ENCODE results near the gene LNPEP.

LNPEP gene

GRCh38 chr5:96934708-96935558 is 947 bp upstream of the LNPEP start:
- H3K36me3 ChIP-seq (ENCODE audit: insufficient read depth, low read length) = no peaks in the 10 kb centered on the region
- peak overlapping the region; percentile 71 for H3K9ac ChIP-seq (ENCODE audit: low read depth, low read length)
- no peaks in the 10 kb centered on the region; the same call in 1 of the 2 replicates for H3K4me1 ChIP-seq (ENCODE audit: insufficient read depth, low read length)
- H3K9me3 ChIP-seq (ENCODE audit: control insufficient read depth, insufficient read depth, low read length) = no peaks in the 10 kb centered on the region

- Histone ChIP-seq H3K36me3 (ENCODE audit: insufficient read depth, low read length) (no peaks in the 10 kb centered on the region), H3K9ac (ENCODE audit: low read depth, low read length) (peak overlapping the region; percentile 71; the same call in 1 of the 2 replicates), H3K4me1 (ENCODE audit: insufficient read depth, low read length) (no peaks in the 10 kb centered on the region; the same call in 1 of the 2 replicates)
Observed at GRCh38 chr5:96936431-96937320, 796 bp downstream of the LNPEP start.

GRCh38 chr5:96940586-96940985 is 4.7 kb downstream of the LNPEP start:
- H3K36me3 ChIP-seq (ENCODE audit: insufficient read depth, low read length) = no peaks in the 10 kb centered on the region
- H3K9me3 ChIP-seq (ENCODE audit: control insufficient read depth, insufficient read depth, low read length) = no peaks in the 10 kb centered on the region
- no peaks in the 10 kb centered on the region; the same call in 1 of the 2 replicates for H3K4me1 ChIP-seq (ENCODE audit: insufficient read depth, low read length)
- no peak overlapping the region for H3K9ac ChIP-seq (ENCODE audit: low read depth, low read length)

More at GRCh38 chr5:96936431-96937320, 796 bp downstream of the LNPEP start:
- no peaks in the 10 kb centered on the region for H3K9me3 ChIP-seq (ENCODE audit: control insufficient read depth, insufficient read depth, low read length)

- H3K4me1 ChIP-seq (ENCODE audit: insufficient read depth, low read length) = no peaks in the 10 kb centered on the region; the same call in 1 of the 2 replicates
- no peaks in the 10 kb centered on the region for H3K9me3 ChIP-seq (ENCODE audit: control insufficient read depth, insufficient read depth, low read length)
- no peak overlapping the region for H3K9ac ChIP-seq (ENCODE audit: low read depth, low read length)
- H3K36me3 ChIP-seq (ENCODE audit: insufficient read depth, low read length) = no peaks in the 10 kb centered on the region
Observed at GRCh38 chr5:96941140-96941539, 5.3 kb downstream of the LNPEP start.

GRCh38 chr5:96942078-96942477 is 6.2 kb downstream of the LNPEP start:
- no peaks in the 10 kb centered on the region; the same call in 1 of the 2 replicates for H3K4me1 ChIP-seq (ENCODE audit: insufficient read depth, low read length)

GRCh38 chr5:96942911-96943310 is 7.0 kb downstream of the LNPEP start:
- H3K36me3 ChIP-seq (ENCODE audit: insufficient read depth, low read length) = no peaks in the 10 kb centered on the region
- H3K4me1 ChIP-seq (ENCODE audit: insufficient read depth, low read length) = no peaks in the 10 kb centered on the region
- H3K9me3 ChIP-seq (ENCODE audit: control insufficient read depth, insufficient read depth, low read length) = no peaks in the 10 kb centered on the region
- H3K9ac ChIP-seq (ENCODE audit: low read depth, low read length) = no peak overlapping the region

More at GRCh38 chr5:96942078-96942477, 6.2 kb downstream of the LNPEP start:
- H3K9me3 ChIP-seq (ENCODE audit: control insufficient read depth, insufficient read depth, low read length) = no peaks in the 10 kb centered on the region
- no peaks in the 10 kb centered on the region for H3K36me3 ChIP-seq (ENCODE audit: insufficient read depth, low read length)
- H3K9ac ChIP-seq (ENCODE audit: low read depth, low read length) = no peak overlapping the region

- H3K4me1 ChIP-seq (ENCODE audit: insufficient read depth, low read length) = no peaks in the 10 kb centered on the region
- no peak overlapping the region for H3K9ac ChIP-seq (ENCODE audit: low read depth, low read length)
- H3K36me3 ChIP-seq (ENCODE audit: insufficient read depth, low read length) = no peaks in the 10 kb centered on the region
- H3K9me3 ChIP-seq (ENCODE audit: control insufficient read depth, insufficient read depth, low read length) = 0 out of 2 replicates have a peak, but pooled peaks cover 1% of the 10 kb centered on the region
Observed at GRCh38 chr5:96943799-96944198, 7.9 kb downstream of the LNPEP start.

GRCh38 chr5:96945144-96945897 is 9.4 kb downstream of the LNPEP start:
- Histone ChIP-seq H3K9ac (ENCODE audit: low read depth, low read length) (no peak overlapping the region), H3K9me3 (ENCODE audit: control insufficient read depth, insufficient read depth, low read length) (peaks cover 9% of the 10 kb centered on the region; the same call in 1 of the 2 replicates), H3K36me3 (ENCODE audit: insufficient read depth, low read length) (no peaks in the 10 kb centered on the region)

GRCh38 chr5:96946381-96946780 is 10.5 kb downstream of the LNPEP start:
- Histone ChIP-seq H3K4me1 (ENCODE audit: insufficient read depth, low read length) (no peaks in the 10 kb centered on the region), H3K36me3 (ENCODE audit: insufficient read depth, low read length) (no peaks in the 10 kb centered on the region), H3K9ac (ENCODE audit: low read depth, low read length) (no peak overlapping the region), H3K9me3 (ENCODE audit: control insufficient read depth, insufficient read depth, low read length) (peaks cover 9% of the 10 kb centered on the region; the same call in 1 of the 2 replicates)

More at GRCh38 chr5:96945144-96945897, 9.4 kb downstream of the LNPEP start:
- no peaks in the 10 kb centered on the region for H3K4me1 ChIP-seq (ENCODE audit: insufficient read depth, low read length)

- Histone ChIP-seq H3K4me1 (ENCODE audit: insufficient read depth, low read length) (no peaks in the 10 kb centered on the region), H3K9me3 (ENCODE audit: control insufficient read depth, insufficient read depth, low read length) (peaks cover 9% of the 10 kb centered on the region; the same call in 1 of the 2 replicates), H3K9ac (ENCODE audit: low read depth, low read length) (no peak overlapping the region), H3K36me3 (ENCODE audit: insufficient read depth, low read length) (no peaks in the 10 kb centered on the region)
Observed at GRCh38 chr5:96952118-96952750, 16.4 kb downstream of the LNPEP start.

- Histone ChIP-seq H3K9ac (ENCODE audit: low read depth, low read length) (no peak overlapping the region), H3K4me1 (ENCODE audit: insufficient read depth, low read length) (no peaks in the 10 kb centered on the region), H3K36me3 (ENCODE audit: insufficient read depth, low read length) (no peaks in the 10 kb centered on the region), H3K9me3 (ENCODE audit: control insufficient read depth, insufficient read depth, low read length) (peaks cover 9% of the 10 kb centered on the region; the same call in 1 of the 2 replicates)
Observed at GRCh38 chr5:96952974-96953730, 17.3 kb downstream of the LNPEP start.

- Histone ChIP-seq H3K9me3 (ENCODE audit: control insufficient read depth, insufficient read depth, low read length) (no peaks in the 10 kb centered on the region), H3K9ac (ENCODE audit: low read depth, low read length) (no peak overlapping the region), H3K36me3 (ENCODE audit: insufficient read depth, low read length) (no peaks in the 10 kb centered on the region), H3K4me1 (ENCODE audit: insufficient read depth, low read length) (no peaks in the 10 kb centered on the region)
Observed at GRCh38 chr5:96957254-96958049, 21.6 kb downstream of the LNPEP start.

Measured in ES-I3 (cell line).